SH-SY5Y (cell line): ENCODE measurements around the gene NTSR1.

Source experiments
- GATA2 ChIP-seq: IDR thresholded peaks from 2 replicates; pipeline ENCODE4 v1.6.1; 2011; ENCODE audit warnings: mild to moderate bottlenecking, low read depth, low read length
- GATA3 ChIP-seq: IDR thresholded peaks from 2 replicates; pipeline ENCODE4 v1.6.1; 2011; ENCODE audit warnings: low read depth, mild to moderate bottlenecking, low read length, moderate library complexity

GRCh38 chr20:62691487-62691886, 17.1 kb upstream of the NTSR1 start:
- TF ChIP-seq GATA2, result no peak
- TF ChIP-seq GATA3, result no peak
